H7 (cell line): Measurements from ENCODE around the gene GFAP. TPM values are rescaled to one million over a fixed set of nuclear protein-coding genes. Genes with fewer than 3 reads are reported as not detected.
A peak's percentile ranks its signal among the peaks of the same experiment; 100 is the strongest.
"Not testable (repeated sequence)": the region's sequence is repeated elsewhere in the genome, so short reads cannot be mapped to it uniquely, and the experiment has no call there.

Source experiments
- DNase-seq: peaks from one replicate; pipeline ENCODE4 v3.0.0; 2012
- H3K27me3 ChIP-seq: 2 replicates; pipeline ENCODE4 v1.6.0; 2011; ENCODE audit warnings: mild to moderate bottlenecking, low read length; ENCODE audit not compliant: control insufficient read depth, insufficient read depth
- H3K36me3 ChIP-seq: replicated peaks from 2 replicates; pipeline ENCODE4 v1.5.1; 2011; ENCODE audit warnings: low read length; ENCODE audit not compliant: control insufficient read depth, insufficient read depth
- H3K4me3 ChIP-seq: 2 replicates; pipeline ENCODE4 v1.5.1; 2011; ENCODE audit warnings: low read depth, mild to moderate bottlenecking, control low read depth, low read length, moderate library complexity; ENCODE audit not compliant: insufficient read depth
- total RNA-seq: library from RNA; depleted of rRNA; stranded (reverse); fragments of >200 nt; shearing (Covaris generic); gene quantifications from 2 replicates; pipeline ENCODE4 v1.2.3, GENCODE V29; 2014; rRNA removed

The GFAP gene
- total RNA-seq: 0.10 and 0.85 TPM in 2 replicates

DNA sequence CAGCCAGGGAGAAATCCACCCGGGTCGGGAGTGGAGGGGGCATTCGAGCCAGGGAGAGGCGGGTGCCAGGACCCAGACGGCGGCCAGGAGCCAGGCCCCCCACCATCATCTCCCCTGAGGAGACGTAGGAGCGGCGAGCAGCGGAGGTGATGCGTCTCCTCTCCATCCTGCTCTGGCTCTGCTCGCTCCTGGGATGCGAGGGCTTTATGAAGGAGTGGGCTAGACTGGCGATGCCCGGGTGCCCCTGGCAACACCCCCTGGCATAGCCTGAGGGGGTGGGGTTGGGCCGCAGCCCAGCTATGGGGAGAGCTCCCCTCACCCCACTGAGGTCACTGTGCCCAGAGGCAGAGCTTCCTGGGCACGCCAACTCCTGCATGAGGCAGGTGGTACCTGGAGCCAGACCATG, at the start of gene GFAP:
Gene GFAP (minus strand): TSS at position 180 of the 406 bp plus-strand sequence. CDS start 14 bp downstream, at position 166.
- DNase-seq: no peak
- Histone ChIP-seq H3K36me3 (no peaks in the 10 kb centered on the region), H3K4me3 (no peak within 1 kb of the TSS), H3K27me3 (peaks cover 11% of the 10 kb centered on the region)

DNA sequence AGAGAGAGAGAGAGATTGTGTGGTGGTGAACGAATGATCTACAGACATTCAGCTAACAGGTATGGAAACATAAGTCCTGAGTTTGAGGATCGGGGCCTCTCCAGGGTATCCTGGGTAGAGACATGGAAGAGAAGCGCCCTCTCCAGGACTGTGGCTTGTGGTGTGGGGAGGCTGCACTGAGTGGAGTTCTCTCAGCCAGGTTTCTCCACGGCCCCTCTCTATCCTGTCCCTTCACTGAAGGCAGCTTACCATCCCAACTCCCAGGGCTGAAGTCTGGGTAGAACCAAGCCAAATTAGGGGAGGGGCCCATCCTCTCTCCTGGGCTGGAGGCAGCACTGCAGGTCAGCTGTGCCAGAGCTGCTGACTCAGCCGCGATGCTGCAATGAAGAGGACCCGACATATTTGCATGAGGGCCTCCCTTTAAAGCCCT, 46.6 kb upstream of the GFAP start:
- peaks cover 26% of the 10 kb centered on the region for H3K27me3 ChIP-seq
- peak; percentile 84 for DNase-seq

DNA sequence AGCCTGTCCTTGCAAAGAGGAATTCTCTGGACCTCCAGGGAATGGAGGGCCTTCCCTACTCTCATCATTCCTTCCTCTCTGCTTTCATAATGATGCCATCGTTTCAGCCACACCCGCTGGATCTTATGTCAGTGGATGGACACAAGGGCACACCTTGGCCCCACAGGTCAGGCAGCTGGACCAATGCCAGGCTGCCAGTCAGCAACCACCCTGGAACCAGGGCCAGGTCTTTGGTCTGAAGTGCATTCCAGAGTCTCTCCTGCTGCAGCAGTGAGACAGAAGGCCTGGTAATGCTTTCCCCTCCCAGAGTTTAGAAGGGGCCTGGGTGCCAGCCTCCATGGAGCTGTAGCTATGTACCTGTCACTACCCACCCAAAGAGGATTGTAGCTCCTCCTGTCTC, 45.4 kb upstream of the GFAP start:
- no peak overlapping the region for H3K4me3 ChIP-seq
- peaks cover 13% of the 10 kb centered on the region for H3K27me3 ChIP-seq
- no peaks in the 10 kb centered on the region for H3K36me3 ChIP-seq
- DNase-seq: no peak

More for the DNA sequence above, 46.6 kb upstream of the GFAP start:
- Histone ChIP-seq H3K4me3 (no peak overlapping the region), H3K36me3 (no peaks in the 10 kb centered on the region)

DNA sequence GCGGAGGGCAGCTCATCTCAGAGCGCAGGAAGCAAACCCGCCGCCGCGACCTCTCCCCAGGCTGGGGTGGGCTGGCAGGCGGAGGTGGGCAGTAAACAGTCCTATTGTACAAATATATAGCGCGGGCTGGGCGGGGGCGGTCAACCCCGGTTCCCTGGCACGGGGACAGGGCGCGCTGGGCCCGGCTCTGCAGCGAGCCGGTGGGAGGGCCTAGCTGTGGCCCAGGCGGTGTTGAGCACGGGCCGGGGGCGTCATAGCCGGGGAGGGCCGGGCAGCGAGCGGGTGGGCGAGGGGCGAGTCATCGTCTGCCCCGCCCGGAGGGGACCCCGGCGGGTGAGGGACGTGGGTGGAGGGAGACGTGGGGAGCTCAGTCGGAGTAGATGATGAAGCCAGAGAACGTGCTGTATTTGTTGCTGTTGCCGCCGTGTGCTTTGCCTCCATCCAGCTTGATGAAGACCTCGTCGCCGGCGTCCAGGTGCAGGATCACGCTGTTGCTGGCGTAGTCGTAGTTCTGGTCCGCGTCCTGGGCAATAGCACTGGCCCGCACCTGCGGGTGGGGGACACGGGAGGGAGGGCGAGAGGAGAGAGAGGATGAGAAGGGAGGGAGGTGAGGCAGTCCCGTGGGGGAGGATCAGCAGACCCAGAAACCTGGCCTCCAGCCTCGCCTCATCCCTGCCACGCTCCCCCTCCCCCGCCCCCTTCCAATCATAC, 44.7 kb upstream of the GFAP start:
- Histone ChIP-seq H3K4me3 (peak overlapping the region; percentile 14; the same call in 1 of the 2 replicates), H3K27me3 (peaks cover 10% of the 10 kb centered on the region; the same call in 1 of the 2 replicates), H3K36me3 (no peaks in the 10 kb centered on the region)
- DNase-seq: no peak

DNA sequence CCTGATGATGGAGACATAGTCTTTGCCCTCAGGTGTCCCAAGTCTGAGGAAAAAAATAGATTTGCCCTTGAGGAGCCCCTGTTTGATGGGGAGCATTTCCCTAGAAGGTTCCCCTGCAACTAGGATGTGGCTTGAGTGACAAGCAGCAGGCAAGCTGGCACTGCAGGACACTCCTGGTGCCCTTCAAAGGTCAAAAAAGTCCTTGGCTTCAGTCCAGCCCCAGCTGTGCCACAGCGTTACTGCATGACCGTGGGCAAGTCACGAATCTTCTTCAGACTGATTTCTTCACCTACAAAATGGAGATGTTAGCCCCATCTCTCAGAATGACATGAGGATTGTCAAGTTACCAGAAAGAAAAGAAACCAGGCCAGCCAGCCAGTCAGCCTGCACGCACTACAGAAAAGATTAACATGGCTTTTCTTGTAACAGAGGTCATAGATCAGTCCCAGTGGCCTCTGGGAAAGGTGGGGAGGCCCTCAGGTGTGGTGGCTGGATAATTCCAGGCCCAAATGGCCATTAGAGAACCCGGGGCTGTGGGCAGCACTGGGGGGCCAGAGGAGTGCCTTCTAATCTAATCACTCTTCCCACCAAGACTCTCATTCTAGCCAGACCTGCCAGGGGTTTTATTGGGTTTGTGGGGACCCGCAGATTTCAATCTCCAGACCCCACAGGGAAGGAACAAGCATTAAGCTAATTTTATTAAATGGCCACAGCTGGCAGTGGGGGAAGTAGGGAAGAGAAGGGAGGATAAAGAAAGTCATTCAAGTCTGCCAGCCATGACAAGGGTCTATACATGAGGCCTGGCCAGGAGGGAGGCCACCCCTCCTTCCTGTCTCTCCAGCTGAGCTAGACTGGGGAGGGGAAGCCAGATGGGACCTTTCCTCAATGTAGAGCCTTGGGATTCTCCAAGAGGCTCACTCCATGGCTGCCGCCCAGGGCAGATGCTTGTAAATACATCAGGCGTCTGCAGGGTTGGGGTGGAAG, 42.0 kb upstream of the GFAP start:
- H3K27me3 ChIP-seq: peaks cover 7% of the 10 kb centered on the region; the same call in 1 of the 2 replicates
- H3K4me3 ChIP-seq: no peak overlapping the region
- no peaks in the 10 kb centered on the region for H3K36me3 ChIP-seq
- DNase-seq: no peak

DNA sequence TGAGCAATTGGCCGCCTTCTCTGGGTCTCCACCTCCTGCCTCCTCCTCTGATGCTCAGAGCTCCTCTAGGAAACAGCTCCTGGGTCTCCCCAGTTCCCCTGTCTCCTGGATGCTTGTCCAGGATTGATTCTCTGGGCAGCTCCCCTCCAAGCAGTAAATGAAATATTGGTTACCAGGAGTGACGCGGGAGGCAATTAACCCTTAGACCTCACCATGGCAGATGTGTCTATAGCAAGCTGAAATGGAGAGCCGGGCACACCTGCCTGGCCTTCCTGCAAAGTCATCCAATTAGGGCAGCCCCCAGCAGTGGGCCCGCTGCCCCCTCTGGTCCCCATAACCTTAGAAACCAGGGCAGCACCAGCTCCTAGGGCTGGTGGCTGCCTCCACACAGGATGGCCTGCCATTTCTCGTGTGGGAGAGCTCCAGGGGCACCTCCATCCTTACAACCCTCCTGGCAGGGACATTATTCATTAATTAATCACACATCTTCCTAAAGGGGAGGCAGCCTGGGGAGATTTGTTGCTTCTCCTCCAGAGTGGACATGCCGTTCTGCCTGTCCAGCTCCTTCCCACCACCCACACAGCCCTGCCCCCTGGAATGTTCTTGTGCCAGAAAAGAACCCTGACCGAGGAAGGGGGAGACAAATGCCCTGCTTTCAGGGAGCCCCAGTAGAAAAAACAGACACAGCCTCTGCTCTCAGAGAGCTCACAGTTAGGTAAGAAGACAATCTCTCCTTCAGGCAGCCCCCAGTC, 40.5 kb upstream of the GFAP start:
- H3K4me3 ChIP-seq: no peak overlapping the region
- no peak for DNase-seq
- no peaks in the 10 kb centered on the region for H3K36me3 ChIP-seq
- H3K27me3 ChIP-seq: peaks cover 7% of the 10 kb centered on the region; the same call in 1 of the 2 replicates

DNA sequence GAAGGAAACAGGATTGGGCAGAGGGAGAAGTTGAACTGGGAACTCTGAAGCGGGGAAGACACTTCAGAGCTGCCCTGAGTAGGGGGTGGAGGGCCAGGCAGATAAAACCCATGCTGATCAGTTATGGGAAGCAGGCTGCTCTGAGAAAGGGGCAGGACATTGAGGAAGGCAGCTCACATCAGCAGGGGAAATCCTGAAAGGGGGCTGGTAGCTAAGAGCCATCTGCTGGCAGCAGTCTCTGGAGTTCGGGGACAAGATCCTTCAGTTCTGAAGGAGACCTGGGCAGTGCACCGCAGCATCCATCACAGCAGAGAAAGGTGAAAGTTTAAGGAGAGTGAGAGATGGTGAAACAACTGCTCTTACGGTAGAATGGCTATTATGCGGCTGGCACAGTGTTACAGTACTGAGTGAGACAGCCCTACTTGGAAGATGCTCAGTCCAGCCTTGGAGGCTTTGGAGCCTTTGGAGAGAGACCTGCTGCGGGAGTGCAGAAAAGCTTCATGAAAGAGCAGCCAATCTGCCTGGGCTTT, 37.7 kb upstream of the GFAP start:
- Histone ChIP-seq H3K36me3 (no peaks in the 10 kb centered on the region), H3K27me3 (no peaks in the 10 kb centered on the region), H3K4me3 (no peak overlapping the region)
- no peak for DNase-seq

DNA sequence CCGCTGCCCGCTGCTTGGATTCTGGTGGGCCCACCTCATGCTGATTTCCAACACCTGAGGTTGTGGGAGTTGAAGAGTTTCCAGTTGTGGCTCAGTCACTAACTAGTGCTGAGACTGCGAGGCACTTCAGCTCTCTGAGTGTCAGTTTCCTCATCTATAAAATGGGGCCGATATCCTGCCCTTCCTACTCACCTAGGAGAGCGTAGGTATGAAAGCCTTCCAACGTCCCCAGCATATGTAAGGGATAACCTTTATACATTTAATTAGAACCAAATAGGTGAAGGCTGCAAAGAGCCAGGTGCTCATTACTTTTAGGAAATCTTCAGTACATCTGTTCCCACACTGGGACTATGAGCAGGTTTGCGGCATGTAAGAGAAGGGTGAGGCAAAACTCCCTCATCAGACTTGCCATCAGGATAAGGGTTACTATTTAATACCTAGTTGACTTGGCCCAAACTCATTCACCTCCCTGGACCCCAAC, 33.1 kb upstream of the GFAP start:
- DNase-seq: no peak
- Histone ChIP-seq H3K36me3 (no peaks in the 10 kb centered on the region; the same call in 1 of the 2 replicates), H3K4me3 (peak overlapping the region; percentile 99; the same call in 1 of the 2 replicates), H3K27me3 (no peaks in the 10 kb centered on the region)

DNA sequence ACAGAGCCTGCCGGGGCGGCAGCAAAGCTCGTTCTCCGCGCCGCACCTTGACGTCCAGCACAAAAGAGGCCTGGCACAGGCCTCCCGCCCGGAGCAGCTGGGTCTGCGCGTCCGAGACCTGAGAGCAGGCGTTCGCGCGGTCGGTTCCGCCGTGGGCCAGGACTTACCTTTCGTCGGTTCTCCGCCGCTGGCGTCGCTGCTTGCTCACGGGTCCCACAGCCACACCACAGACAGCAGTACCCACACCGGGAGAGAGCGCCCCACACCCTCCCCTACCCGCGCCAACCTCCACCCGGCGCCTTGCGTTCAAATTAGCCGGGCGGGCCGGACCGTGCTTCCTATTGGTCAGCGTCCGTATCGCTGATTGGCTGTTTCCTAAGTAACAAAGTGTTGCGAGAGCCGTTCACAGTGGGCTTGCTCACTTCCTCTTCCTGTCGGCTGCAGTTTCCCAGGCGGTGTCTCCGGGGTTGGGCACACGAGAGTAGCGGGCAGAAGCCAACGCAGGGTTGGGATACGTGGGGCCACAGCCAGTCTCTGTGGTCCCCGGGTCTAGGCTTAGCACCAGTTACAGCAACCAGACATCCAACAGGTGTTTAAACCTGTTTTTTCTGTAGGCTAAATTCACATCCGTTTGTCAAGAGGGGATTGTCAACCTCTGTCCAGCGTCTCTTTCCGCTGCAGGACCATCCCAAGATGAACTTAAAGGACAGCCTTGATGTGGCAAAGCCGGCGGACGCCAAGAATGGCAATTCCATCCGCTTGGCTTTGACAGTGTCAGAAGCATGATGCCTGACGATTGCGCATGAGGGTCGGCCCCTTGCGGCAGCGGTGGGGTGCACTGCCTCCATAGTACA, 32.4 kb upstream of the GFAP start, which contains the start of gene KIF18B:
Gene KIF18B (minus strand): TSS at position 313 of the 854 bp plus-strand sequence. CDS start 11,429 bp downstream, outside the sequence.
- peak within 1 kb of the TSS; percentile 99 for H3K4me3 ChIP-seq
- no peaks in the 10 kb centered on the region for H3K27me3 ChIP-seq
- DNase-seq: peak; percentile 98
- peaks cover under 1% of the 10 kb centered on the region for H3K36me3 ChIP-seq

DNA sequence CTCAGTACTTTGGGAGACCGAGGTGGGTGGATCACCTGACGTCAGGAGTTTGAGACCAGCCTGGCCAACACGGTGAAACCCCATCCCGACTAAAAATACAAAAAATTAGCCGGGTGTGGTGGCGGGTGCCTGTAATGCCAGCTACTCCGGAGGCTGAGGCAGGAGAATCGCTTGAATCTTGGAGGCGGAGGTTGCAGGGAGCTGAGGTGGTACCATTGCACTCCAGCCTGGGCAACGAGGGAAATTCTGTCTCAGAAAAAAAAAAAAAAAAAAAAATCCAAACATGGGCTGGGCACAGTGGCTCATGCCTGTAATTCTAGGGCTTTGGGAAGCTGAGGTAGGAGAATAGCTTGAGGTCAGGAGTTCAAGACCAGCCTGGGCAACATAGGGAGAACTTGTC, 30.4 kb upstream of the GFAP start:
- H3K4me3 ChIP-seq, DNase-seq, H3K27me3 ChIP-seq, H3K36me3 ChIP-seq: not testable (repeated sequence)

DNA sequence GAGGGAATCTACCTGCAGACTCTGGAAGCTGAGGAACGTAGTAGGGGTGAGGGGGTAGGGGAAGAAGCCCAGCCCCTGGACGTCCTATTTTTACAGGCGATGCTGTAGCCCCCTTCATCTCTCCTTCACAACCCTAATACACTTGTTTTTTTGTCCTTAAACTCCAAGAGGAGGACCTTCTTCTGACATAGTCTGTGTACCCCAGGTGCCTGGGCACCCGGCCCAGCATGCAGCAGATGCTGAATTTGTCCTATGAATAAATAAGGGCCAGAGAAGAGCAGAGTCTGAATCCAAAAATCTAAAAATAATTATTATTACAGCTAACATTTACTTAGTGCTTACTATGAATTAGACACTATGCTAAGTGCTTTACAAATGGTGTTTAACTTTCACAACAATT, 27.2 kb upstream of the GFAP start:
- H3K27me3 ChIP-seq: no peaks in the 10 kb centered on the region
- no peak overlapping the region for H3K4me3 ChIP-seq
- no peak for DNase-seq
- H3K36me3 ChIP-seq: peaks cover 3% of the 10 kb centered on the region

DNA sequence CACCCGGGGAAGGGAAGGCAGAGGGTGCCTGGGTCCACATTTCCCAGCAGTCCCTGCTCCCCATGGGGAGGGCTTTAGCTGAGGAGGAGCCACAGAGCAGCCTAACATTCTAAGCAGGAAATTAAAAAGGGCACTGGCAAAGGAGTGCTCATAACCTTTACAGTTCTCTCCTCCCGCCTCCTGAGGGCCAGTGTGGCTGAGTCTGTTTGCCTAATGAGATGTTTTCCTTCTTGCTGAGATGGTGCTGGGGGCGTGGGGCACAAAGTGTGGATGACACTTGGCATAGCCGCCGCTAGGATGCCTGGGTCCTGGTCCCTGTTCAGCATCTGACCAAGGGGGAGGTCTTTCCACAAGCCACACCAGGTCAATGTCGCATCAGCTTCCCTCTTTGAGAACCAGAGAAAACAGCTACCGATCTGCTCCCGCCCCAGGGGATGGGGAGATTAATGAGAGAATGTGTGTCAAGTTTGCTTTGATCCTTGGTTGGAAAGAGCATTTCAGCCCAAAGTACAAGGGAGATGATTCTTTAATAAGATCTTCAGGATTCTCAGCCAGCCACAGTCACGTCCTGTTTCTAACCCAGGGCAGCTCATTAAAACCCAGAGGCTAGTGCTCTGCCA, 26.5 kb upstream of the GFAP start:
- peaks cover 3% of the 10 kb centered on the region for H3K36me3 ChIP-seq
- no peaks in the 10 kb centered on the region for H3K27me3 ChIP-seq
- no peak for DNase-seq
- no peak overlapping the region for H3K4me3 ChIP-seq

DNA sequence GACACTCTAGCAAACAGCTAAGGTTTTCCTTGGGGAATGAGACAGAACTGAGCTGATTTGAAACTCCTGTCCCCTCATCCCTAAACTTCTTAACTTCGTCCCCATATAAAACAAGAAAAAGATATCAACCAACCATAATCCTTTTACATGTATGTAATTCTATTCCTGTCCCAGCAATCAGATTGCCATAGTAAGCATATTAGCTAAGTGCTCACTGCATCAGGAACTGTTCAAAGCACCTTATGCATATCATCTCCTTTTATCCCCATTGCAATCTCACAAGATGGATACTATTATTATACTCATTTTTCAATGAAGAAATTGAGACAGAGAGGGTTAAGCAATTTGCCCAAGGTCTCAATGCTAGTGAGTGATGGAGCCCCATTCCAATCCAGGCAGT, 25.5 kb upstream of the GFAP start:
- H3K4me3 ChIP-seq: no peak overlapping the region
- DNase-seq: no peak
- H3K27me3 ChIP-seq: no peaks in the 10 kb centered on the region
- H3K36me3 ChIP-seq: peaks cover 4% of the 10 kb centered on the region
